ENCODE measurements around the gene NEURL1B. TPM values are rescaled to one million over a fixed set of nuclear protein-coding genes. Genes with fewer than 3 reads are reported as not detected.
A peak's percentile ranks its signal among the peaks of the same experiment; 100 is the strongest.

NEURL1B gene
- total RNA-seq, 4 donors from 2014 or later = 33.6 to 98.8 (median 93.2) TPM

GRCh38 chr5:172735141-172735831 is 94.2 kb downstream of the NEURL1B start:
- no peak for DNase-seq (ENCODE audit: low spot score in 2 of 2)
- no peaks in the 10 kb centered on the region for H3K36me3 ChIP-seq
- H3K27ac ChIP-seq = peak overlapping the region in 3 of 4 donors; percentile 82 to 96 (median 96)
- no peak for TF ChIP-seq CTCF (IDR thresholded peaks at IDR 0.05)
- TF ChIP-seq EP300 (IDR thresholded peaks at IDR 0.05) = no peak
- no peak for TF ChIP-seq POLR2A (IDR thresholded peaks at IDR 0.05)
- peaks cover 0 to 39% (median 25%) of the 10 kb centered on the region in 4 donors for H3K4me1 ChIP-seq
- H3K9me3 ChIP-seq = no peaks in the 10 kb centered on the region
- WGBS, 2 donors = 86 to 91% methylated on average over 8 to 12 of the region's 12 CpGs
- H3K4me3 ChIP-seq = no peak overlapping the region
- H3K27me3 ChIP-seq = no peaks in the 10 kb centered on the region

GRCh38 chr5:172736508-172737135 is 95.6 kb downstream of the NEURL1B start:
- no peak for DNase-seq (ENCODE audit: low spot score in 2 of 2)
- H3K36me3 ChIP-seq = no peaks in the 10 kb centered on the region
- H3K4me1 ChIP-seq = peaks cover 0 to 49% (median 35%) of the 10 kb centered on the region in 4 donors
- peak overlapping the region in 1 of 4 donors; percentile 96 for H3K27ac ChIP-seq
- no peaks in the 10 kb centered on the region for H3K27me3 ChIP-seq
- TF ChIP-seq CTCF (IDR thresholded peaks at IDR 0.05) (no peak), EP300 (IDR thresholded peaks at IDR 0.05) (no peak), POLR2A (IDR thresholded peaks at IDR 0.05) (no peak)
- H3K4me3 ChIP-seq = no peak overlapping the region
- 86 to 93% methylated on average over 8 to 10 of the region's 11 CpGs for WGBS, 2 donors
- H3K9me3 ChIP-seq = no peaks in the 10 kb centered on the region

- Histone ChIP-seq H3K9me3 (no peaks in the 10 kb centered on the region), H3K27me3 (no peaks in the 10 kb centered on the region), H3K4me3 (no peak overlapping the region), H3K4me1 (peaks cover 0 to 22% (median 15%) of the 10 kb centered on the region in 4 donors), H3K36me3 (no peaks in the 10 kb centered on the region), H3K27ac (no peak overlapping the region)
- 81 to 92% methylated on average over 6 of the region's 6 CpGs for WGBS, 2 donors
- TF ChIP-seq POLR2A (IDR thresholded peaks at IDR 0.05) (no peak), CTCF (IDR thresholded peaks at IDR 0.05) (no peak), EP300 (IDR thresholded peaks at IDR 0.05) (no peak)
- DNase-seq (ENCODE audit: low spot score in 2 of 2) = no peak
Measured at GRCh38 chr5:172739375-172739774, 98.3 kb downstream of the NEURL1B start.

GRCh38 chr5:172740428-172741205 is 99.6 kb downstream of the NEURL1B start:
- TF ChIP-seq CTCF (IDR thresholded peaks at IDR 0.05) (no peak), EP300 (IDR thresholded peaks at IDR 0.05) (peak in 1 of 2 donors; percentile 11), POLR2A (IDR thresholded peaks at IDR 0.05) (no peak)
- Histone ChIP-seq H3K27ac (peak overlapping the region; percentile 37 to 91 (median 78)), H3K36me3 (no peaks in the 10 kb centered on the region), H3K4me1 (peaks cover 0 to 16% (median 10%) of the 10 kb centered on the region in 4 donors), H3K27me3 (no peaks in the 10 kb centered on the region), H3K4me3 (no peak overlapping the region), H3K9me3 (no peaks in the 10 kb centered on the region)
- DNase-seq (ENCODE audit: low spot score in 2 of 2) = no peak
- 54 to 59% methylated on average over 12 to 15 of the region's 15 CpGs for WGBS, 2 donors

Small RNA genes lying within 50 kb of the gene (small RNA-seq; reads per million reads assigned to genes)
- gene AC027309.2 = not detected
- gene MIR5003 = not detected

Other genes starting within 250 kb of the NEURL1B start
- 10 to 100 TPM; 27.8 to 52.6 (median 44.4) TPM for gene SH3PXD2B, start 186.7 kb upstream of the NEURL1B start, total RNA-seq
- gene DUSP1, start 129.9 kb downstream of the NEURL1B start, total RNA-seq = 1,000 to 10,000 TPM; 1,787 to 2,412 (median 1,885) TPM
- 100 to 1,000 TPM in 2 of 4 donors, 10 to 100 TPM in 2; 60.9 to 123 (median 99.3) TPM for gene ERGIC1, start 193.0 kb downstream of the NEURL1B start, total RNA-seq

All from tibial nerve (tissue), 4 donors.